ENCODE measurements around the gene USP6NL. TPM values are rescaled to one million over a fixed set of nuclear protein-coding genes. Genes with fewer than 3 reads are reported as not detected.

USP6NL gene
- polyA plus RNA-seq, 3 donors = 5.5 to 7.7 (median 6.7) TPM

DNA sequence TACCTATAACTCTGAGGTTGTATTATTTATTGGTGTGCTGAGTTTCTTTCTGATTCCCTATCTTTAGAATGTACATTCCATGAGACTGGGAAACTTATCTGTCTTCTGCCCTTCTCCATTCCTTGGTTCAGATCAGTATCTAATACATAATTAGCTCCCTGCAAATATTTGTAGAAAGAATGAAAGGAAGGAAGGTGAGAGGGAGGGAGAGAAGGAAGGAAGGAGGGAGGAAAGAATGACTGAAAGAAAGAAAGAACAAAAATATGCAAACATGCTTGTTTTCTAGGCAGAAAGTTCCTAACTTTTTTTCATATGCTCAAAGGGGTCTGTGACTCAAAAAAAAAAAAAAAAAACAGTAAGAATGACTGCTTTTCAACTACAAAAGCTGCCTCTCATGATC, 3.9 kb upstream of the USP6NL start:
- Mint-ChIP-seq H3K9me3 (peaks cover 0 to 15% (median 4%) of the 10 kb centered on the region in 7 donors), H3K4me1 (peaks cover 11% of the 10 kb centered on the region), H3K27me3 (ENCODE audit: low read depth in 3 of 3) (peaks cover 2 to 3% (median 2%) of the 10 kb centered on the region in 3 donors), H3K36me3 (no peaks in the 10 kb centered on the region), H3K27ac (no peak overlapping the region), H3K4me3 (no peak overlapping the region)
- no peaks in the 10 kb centered on the region for H3K36me3 ChIP-seq (replicated peaks in 1 of 2; ENCODE audit: control insufficient read depth in 1 of 2, insufficient read depth in 2 of 2, low read length in 2 of 2)
- DNase-seq = no peak
- no peak overlapping the region for H2AFZ ChIP-seq (ENCODE audit: insufficient read depth, low read depth, low read length, poor library complexity, severe bottlenecking)
- no peaks in the 10 kb centered on the region for H3K27me3 ChIP-seq (ENCODE audit: control insufficient read depth in 2 of 2, insufficient read depth in 2 of 2, low read length in 2 of 2)
- H3K9me3 ChIP-seq (replicated peaks in 1 of 2; ENCODE audit: control insufficient read depth in 1 of 2, insufficient read depth in 1 of 2, low read length in 2 of 2) = peaks cover 0 to 10% of the 10 kb centered on the region in 2 donors
- H3K9ac ChIP-seq (ENCODE audit: insufficient read depth, low read length, poor library complexity, severe bottlenecking) = no peak overlapping the region
- H3K4me3 ChIP-seq (replicated peaks in 1 of 3; ENCODE audit: low read depth in 2 of 3, low read length in 3 of 3) = no peak overlapping the region
- intact Hi-C loops (cut with micrococcal nuclease) = loop anchor here in 1 of 2 donors (10.0 kb wide), 2 partner anchors 91 to 129 kb away; partner anchors contain the start of gene ECHDC3
- H3K79me2 ChIP-seq (ENCODE audit: insufficient read depth, low read length) = peaks cover 6% of the 10 kb centered on the region
- no peak overlapping the region for H3K27ac ChIP-seq (ENCODE audit: low read depth in 1 of 2, low read length in 2 of 2)
- TF ChIP-seq, protein P1, sequence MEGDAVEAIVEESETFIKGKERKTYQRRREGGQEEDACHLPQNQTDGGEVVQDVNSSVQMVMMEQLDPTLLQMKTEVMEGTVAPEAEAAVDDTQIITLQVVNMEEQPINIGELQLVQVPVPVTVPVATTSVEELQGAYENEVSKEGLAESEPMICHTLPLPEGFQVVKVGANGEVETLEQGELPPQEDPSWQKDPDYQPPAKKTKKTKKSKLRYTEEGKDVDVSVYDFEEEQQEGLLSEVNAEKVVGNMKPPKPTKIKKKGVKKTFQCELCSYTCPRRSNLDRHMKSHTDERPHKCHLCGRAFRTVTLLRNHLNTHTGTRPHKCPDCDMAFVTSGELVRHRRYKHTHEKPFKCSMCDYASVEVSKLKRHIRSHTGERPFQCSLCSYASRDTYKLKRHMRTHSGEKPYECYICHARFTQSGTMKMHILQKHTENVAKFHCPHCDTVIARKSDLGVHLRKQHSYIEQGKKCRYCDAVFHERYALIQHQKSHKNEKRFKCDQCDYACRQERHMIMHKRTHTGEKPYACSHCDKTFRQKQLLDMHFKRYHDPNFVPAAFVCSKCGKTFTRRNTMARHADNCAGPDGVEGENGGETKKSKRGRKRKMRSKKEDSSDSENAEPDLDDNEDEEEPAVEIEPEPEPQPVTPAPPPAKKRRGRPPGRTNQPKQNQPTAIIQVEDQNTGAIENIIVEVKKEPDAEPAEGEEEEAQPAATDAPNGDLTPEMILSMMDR (IDR thresholded peaks at IDR 0.05) = no peak
- H3K4me1 ChIP-seq (ENCODE audit: control insufficient read depth in 1 of 2, insufficient read depth in 2 of 2, low read length in 2 of 2) = peaks cover 11 to 12% of the 10 kb centered on the region in 2 donors
- H4K20me1 ChIP-seq (ENCODE audit: insufficient read depth, low read length) = no peaks in the 10 kb centered on the region
- H3K4me2 ChIP-seq (replicated peaks; ENCODE audit: extremely low read depth, low read length, poor library complexity, severe bottlenecking) = no peak overlapping the region

DNA sequence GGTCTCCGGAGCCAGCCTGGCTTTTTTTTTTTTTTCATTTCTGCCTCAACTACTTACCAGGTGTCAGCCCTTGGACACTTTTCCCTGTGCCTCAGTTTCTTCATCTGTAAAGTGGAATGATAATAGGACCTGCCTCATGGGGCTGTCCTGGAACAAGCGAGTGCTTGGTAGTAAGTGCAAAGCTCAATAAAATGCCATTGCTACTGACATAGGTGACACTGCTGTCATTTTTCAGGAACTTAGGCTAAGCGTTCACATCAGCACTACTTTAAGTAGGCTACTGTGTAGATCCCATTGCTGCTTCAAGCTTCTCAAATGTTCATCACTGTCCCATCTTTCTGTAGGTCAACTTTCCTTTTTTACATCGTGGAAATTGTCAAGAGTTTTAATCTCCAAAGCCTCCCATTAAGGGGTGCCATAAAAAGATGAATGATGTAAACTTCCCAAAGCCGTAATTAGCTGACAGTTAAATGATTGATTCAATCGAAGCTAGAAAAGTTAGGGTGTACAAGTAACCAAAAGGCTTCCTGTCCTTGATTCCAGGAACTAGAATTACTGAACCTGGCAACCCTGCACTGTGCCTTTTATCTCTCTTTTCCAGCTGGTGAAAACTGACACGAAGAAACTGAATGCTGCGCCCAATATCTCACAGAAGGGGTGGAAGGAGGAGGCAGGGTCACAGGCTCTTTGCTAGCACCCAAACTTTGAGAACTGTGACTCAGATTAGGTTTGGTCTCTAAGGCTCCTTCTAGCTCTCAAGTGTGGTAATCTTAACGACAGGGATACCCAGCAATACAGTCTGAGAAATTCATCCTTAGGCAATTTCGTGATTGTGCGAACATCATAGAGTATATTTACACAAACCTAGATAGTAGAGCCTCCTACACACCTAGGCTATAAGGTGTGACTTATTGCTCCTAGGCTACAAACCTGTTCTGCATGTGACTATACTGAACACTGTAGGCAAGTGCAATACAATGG, 861 bp upstream of the USP6NL start:
- TF ChIP-seq, protein P1 (IDR thresholded peaks at IDR 0.05) = no peak
- peak overlapping the region; percentile 79 for H3K9ac ChIP-seq (ENCODE audit: insufficient read depth, low read length, poor library complexity, severe bottlenecking)
- H3K27me3 ChIP-seq (ENCODE audit: control insufficient read depth in 2 of 2, insufficient read depth in 2 of 2, low read length in 2 of 2) = no peaks in the 10 kb centered on the region
- peaks cover 0 to 5% of the 10 kb centered on the region in 2 donors for H3K9me3 ChIP-seq (replicated peaks in 1 of 2; ENCODE audit: control insufficient read depth in 1 of 2, insufficient read depth in 1 of 2, low read length in 2 of 2)
- peaks cover 0 to 9% (median 2%) of the 10 kb centered on the region in 7 donors for H3K9me3 Mint-ChIP-seq
- H3K4me1 Mint-ChIP-seq = peaks cover 33% of the 10 kb centered on the region
- peak overlapping the region; percentile 90 for H3K4me2 ChIP-seq (replicated peaks; ENCODE audit: extremely low read depth, low read length, poor library complexity, severe bottlenecking)
- peaks cover 3% of the 10 kb centered on the region for H4K20me1 ChIP-seq (ENCODE audit: insufficient read depth, low read length)
- H3K27me3 Mint-ChIP-seq (ENCODE audit: low read depth in 3 of 3) = peaks cover 2 to 4% (median 2%) of the 10 kb centered on the region in 3 donors
- H3K27ac ChIP-seq (ENCODE audit: low read depth in 1 of 2, low read length in 2 of 2) = peak overlapping the region; percentile 42 to 73
- no peaks in the 10 kb centered on the region for H3K36me3 ChIP-seq (replicated peaks in 1 of 2; ENCODE audit: control insufficient read depth in 1 of 2, insufficient read depth in 2 of 2, low read length in 2 of 2)
- H2AFZ ChIP-seq (ENCODE audit: insufficient read depth, low read depth, low read length, poor library complexity, severe bottlenecking) = peak overlapping the region; percentile 84
- H3K79me2 ChIP-seq (ENCODE audit: insufficient read depth, low read length) = peaks cover 33% of the 10 kb centered on the region
- H3K36me3 Mint-ChIP-seq = no peaks in the 10 kb centered on the region
- H3K27ac Mint-ChIP-seq = peak overlapping the region; percentile 20 to 93 (median 82)
- peak overlapping the region; percentile 66 to 82 (median 77) for H3K4me3 ChIP-seq (replicated peaks in 1 of 3; ENCODE audit: low read depth in 2 of 3, low read length in 3 of 3)
- 0% methylated on average over 2 of the region's 11 CpGs for WGBS (ENCODE audit: insufficient coverage)
- peak overlapping the region; percentile 88 to 91 for H3K4me3 Mint-ChIP-seq
- DNase-seq = peak; percentile 25 to 53 (median 41)
- intact Hi-C loops (cut with micrococcal nuclease) = loop anchor here in 1 of 2 donors (10.0 kb wide), 2 partner anchors 88 to 132 kb away; partner anchors contain the start of gene ECHDC3
- peaks cover 20 to 22% of the 10 kb centered on the region in 2 donors for H3K4me1 ChIP-seq (ENCODE audit: control insufficient read depth in 1 of 2, insufficient read depth in 2 of 2, low read length in 2 of 2)

All from CD14-positive monocyte (primary cell).